ENCODE data around the gene GPC6.

Gene GPC6

DNA sequence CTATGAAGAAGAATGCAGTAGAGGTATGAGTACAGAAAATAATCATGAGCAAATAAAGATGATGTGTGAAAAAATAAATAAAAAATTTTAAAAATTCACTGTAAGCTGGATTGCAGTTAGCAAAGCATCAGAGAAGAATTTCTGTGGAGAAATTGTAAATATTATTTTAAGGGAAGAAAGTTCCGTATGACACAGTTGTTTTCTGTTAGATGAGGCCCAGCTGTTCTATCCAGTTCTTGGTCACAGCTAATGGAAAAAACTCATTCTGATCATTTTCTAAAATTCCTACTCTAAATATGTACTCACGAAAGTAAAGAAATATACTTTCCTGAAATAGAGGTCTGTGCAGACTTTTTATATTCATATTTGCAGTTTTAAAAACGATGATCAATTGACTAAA is 674.1 kb downstream of the GPC6 start:
- DNase-seq (ENCODE audit: low read depth), result no peak

DNA sequence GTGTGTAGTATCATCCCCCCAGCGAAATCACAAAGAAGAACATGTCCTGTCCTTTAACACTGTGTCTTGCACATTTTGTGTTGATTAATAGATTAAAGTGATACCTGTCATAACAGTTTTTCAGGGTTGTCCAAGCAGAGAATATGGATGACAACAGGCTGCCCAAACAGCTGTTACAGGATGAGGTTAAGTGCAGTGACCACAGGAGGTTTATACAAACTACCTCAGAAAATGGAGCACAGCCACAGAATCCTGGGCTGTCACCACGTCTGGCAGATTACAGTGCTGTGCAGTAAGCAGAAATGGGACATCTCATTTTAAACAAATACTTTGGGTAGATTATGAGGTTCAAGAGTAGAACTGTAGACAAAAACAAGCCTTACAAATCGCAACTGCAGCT is 677.3 kb downstream of the GPC6 start:
- no peak for DNase-seq (ENCODE audit: low read depth)
- TF ChIP-seq, protein P1, sequence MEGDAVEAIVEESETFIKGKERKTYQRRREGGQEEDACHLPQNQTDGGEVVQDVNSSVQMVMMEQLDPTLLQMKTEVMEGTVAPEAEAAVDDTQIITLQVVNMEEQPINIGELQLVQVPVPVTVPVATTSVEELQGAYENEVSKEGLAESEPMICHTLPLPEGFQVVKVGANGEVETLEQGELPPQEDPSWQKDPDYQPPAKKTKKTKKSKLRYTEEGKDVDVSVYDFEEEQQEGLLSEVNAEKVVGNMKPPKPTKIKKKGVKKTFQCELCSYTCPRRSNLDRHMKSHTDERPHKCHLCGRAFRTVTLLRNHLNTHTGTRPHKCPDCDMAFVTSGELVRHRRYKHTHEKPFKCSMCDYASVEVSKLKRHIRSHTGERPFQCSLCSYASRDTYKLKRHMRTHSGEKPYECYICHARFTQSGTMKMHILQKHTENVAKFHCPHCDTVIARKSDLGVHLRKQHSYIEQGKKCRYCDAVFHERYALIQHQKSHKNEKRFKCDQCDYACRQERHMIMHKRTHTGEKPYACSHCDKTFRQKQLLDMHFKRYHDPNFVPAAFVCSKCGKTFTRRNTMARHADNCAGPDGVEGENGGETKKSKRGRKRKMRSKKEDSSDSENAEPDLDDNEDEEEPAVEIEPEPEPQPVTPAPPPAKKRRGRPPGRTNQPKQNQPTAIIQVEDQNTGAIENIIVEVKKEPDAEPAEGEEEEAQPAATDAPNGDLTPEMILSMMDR (conservative IDR thresholded peaks at IDR 0.05; ENCODE audit: low read depth, low read length), result no peak
- H3K4me3 ChIP-seq (ENCODE audit: low read length), result no peak overlapping the region

More for the DNA sequence above, 674.1 kb downstream of the GPC6 start:
- H3K4me3 ChIP-seq (ENCODE audit: low read length), result no peak overlapping the region
- TF ChIP-seq, protein P1 (conservative IDR thresholded peaks at IDR 0.05; ENCODE audit: low read depth, low read length), result no peak

DNA sequence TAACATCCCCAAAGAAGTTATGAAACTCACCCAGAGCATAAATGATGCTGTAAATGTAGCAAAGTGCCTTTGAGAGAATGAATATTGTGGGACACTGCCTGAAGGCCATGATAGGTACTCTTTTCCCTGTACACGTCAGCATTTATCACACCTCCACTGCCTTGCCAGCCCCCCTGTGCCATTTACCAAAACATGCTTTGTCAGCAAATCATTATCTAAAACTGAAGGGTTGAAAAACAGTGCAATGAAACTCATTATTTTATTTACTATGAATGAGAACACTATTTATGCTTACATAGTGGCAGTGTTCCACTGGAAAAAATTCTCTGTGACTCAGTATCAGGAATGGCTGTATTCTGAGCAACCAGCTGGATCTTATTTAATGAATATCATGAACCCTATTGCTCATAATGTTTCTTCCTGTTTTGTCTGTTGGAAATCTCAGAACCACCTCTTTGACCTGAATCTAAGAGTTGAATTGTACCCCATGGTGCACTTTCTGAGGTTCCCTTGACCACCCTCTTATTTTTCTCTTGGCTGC is 688.7 kb downstream of the GPC6 start:
- DNase-seq (ENCODE audit: low read depth), result no peak
- TF ChIP-seq, protein P1 (conservative IDR thresholded peaks at IDR 0.05; ENCODE audit: low read depth, low read length), result no peak
- H3K4me3 ChIP-seq (ENCODE audit: low read length), result no peak overlapping the region

DNA sequence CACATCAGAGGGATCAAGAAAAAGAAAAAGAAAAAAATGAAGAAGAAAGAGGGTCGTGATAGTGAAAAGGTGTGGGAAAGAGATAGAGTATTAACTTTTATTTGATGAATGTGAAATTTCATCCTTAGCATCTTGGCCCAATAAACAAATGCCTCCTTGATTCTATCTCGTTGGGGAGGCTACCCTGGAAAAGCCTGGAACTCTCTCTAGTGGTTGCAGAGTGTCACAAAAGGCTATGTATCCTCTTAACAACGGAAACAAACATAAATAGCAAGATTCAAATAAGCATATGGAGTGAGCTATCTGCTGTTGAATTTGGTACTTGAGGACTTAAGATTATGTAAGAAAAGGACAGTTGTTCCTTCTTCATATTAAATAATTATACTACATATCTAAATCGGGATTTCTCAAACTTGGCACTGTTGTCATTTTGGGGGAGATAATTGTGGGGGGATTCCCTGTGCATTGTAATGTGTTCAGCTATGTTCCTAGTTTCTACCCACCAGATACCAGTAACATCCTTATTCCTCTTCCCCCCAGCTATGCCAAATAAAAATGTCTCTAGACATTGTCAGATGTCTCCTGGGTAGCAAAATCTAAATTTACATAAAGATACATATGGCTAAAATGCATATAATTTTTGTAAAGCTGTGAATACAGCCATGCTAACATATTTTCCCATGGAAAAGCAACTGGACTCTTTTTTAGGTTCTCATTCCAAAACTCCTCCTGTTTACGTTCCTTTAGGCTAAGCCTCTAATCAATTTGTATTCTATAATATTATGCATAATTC is 695.7 kb downstream of the GPC6 start:
- TF ChIP-seq, protein P1 (conservative IDR thresholded peaks at IDR 0.05; ENCODE audit: low read depth, low read length), result no peak
- DNase-seq (ENCODE audit: low read depth), result no peak
- H3K4me3 ChIP-seq (ENCODE audit: low read length), result no peak overlapping the region

DNA sequence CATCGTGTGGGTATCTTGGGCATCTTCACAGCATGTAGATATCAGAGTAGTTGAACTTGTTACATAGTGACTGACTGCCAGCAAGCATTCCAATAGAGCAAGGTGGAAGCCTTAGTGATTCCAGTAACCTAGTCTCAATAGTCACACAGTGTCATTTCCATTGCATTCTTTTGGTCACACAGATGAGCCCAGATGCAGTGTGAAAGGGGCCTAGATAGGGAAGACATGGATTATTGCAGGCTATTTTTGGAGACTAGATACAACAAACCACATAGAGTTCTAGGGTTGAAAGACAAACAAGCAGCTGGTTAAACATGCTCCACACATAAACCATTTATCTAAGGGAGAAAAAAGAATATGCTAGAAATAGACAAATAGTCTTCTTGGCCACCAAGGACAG is 699.4 kb downstream of the GPC6 start:
- no peak overlapping the region for H3K4me3 ChIP-seq (ENCODE audit: low read length)
- TF ChIP-seq, protein P1 (conservative IDR thresholded peaks at IDR 0.05; ENCODE audit: low read depth, low read length), result no peak

DNA sequence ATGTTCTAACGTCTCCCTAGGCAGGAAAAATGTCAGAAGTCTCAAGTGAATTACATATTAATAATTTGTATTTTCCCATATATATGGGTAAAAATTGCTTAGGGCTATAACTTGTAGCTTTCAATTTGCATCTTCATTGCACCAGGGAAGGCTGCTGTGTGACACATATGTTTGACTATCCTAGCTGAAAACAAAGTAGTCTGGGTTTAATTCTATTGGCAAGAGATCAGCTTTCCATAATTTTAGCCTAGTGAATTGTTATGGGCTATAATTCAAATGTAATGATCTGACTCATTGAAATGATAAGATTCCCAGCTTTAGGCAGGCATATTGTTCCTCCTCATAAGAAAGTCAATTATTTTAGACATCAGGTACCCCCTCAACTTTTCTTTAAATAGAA is 699.8 kb downstream of the GPC6 start:
- no peak for DNase-seq (ENCODE audit: low read depth)
- TF ChIP-seq, protein P1 (conservative IDR thresholded peaks at IDR 0.05; ENCODE audit: low read depth, low read length), result no peak
- no peak overlapping the region for H3K4me3 ChIP-seq (ENCODE audit: low read length)

More for the DNA sequence above, 699.4 kb downstream of the GPC6 start:
- no peak for DNase-seq (ENCODE audit: low read depth)

DNA sequence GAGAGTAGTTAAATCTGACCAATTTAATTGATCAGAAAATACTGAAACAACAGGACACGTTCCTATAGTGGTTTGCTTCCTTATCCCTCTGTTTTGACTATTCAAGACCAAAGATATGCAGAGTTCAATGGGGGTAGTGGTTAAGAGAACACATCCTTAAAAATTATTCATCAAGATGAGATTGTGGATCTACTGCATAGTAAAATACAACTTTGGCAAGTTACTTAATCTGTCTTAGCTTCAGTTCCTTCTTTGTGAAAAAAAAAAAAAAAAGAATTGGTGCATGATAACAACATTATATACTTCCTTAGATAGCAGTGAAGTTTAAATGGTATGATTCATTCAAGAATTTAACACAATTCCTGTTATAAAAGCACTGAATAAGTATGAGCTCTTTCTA is 700.8 kb downstream of the GPC6 start:
- no peak overlapping the region for H3K4me3 ChIP-seq (ENCODE audit: low read length)
- no peak for DNase-seq (ENCODE audit: low read depth)
- TF ChIP-seq, protein P1 (conservative IDR thresholded peaks at IDR 0.05; ENCODE audit: low read depth, low read length), result no peak
